A673 (cell line): ENCODE data around the gene TFR2.

Experiments used
- EZH2 ChIP-seq: fragments of 200-600 bp; sonication (generic); IDR thresholded peaks from 2 replicates; pipeline ENCODE4 v1.6.1; 2017; ENCODE audit warnings: borderline replicate concordance, low read depth, mild to moderate bottlenecking, mixed read lengths, antibody characterized with exemption, low read length; ENCODE audit not compliant: poor library complexity, severe bottlenecking
- TF ChIP-seq, protein P1 (sequence below): fragments of 300-800, 200-600 bp; sonication (generic); conservative IDR thresholded peaks from 2 replicates; pipeline ENCODE4 v1.5.1; 2017; ENCODE audit warnings: low read depth, mild to moderate bottlenecking, antibody characterized with exemption, low read length, moderate library complexity, mixed read lengths

DNA sequence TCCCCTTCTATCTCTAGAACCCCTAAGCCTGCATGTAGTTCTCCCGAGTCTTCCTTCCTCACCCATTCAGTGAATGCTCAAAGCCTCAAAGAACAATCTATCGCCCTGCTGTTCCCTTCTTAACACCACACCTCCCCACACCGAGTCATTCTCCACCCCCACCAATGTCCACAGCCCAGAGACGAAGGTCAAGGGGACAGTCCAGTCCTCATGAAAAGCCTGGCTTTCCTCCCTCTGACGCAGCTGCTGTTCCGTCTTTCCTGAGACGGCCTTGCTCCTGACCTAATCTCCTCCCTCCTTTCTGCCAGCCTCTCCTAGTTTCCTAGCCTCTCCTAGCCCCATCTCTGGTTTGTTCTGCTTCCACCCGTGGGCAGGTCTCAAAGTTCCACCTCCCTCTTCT lies 19.8 kb downstream of the TFR2 start:
- TF ChIP-seq, protein P1, sequence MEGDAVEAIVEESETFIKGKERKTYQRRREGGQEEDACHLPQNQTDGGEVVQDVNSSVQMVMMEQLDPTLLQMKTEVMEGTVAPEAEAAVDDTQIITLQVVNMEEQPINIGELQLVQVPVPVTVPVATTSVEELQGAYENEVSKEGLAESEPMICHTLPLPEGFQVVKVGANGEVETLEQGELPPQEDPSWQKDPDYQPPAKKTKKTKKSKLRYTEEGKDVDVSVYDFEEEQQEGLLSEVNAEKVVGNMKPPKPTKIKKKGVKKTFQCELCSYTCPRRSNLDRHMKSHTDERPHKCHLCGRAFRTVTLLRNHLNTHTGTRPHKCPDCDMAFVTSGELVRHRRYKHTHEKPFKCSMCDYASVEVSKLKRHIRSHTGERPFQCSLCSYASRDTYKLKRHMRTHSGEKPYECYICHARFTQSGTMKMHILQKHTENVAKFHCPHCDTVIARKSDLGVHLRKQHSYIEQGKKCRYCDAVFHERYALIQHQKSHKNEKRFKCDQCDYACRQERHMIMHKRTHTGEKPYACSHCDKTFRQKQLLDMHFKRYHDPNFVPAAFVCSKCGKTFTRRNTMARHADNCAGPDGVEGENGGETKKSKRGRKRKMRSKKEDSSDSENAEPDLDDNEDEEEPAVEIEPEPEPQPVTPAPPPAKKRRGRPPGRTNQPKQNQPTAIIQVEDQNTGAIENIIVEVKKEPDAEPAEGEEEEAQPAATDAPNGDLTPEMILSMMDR: no peak
- TF ChIP-seq EZH2: no peak
